Activated gamma-delta T cell treated with Interleukin-2 at 50 U/mL for 16 hours (primary cell): ENCODE data around the gene PATJ.
"Not testable (repeated sequence)": the region's sequence is repeated elsewhere in the genome, so short reads cannot be mapped to it uniquely, and the experiment has no call there.

Experiments used
- DNase-seq: peaks from one replicate; pipeline ENCODE4 v3.0.0-alpha.2; 2020

PATJ gene

DNA sequence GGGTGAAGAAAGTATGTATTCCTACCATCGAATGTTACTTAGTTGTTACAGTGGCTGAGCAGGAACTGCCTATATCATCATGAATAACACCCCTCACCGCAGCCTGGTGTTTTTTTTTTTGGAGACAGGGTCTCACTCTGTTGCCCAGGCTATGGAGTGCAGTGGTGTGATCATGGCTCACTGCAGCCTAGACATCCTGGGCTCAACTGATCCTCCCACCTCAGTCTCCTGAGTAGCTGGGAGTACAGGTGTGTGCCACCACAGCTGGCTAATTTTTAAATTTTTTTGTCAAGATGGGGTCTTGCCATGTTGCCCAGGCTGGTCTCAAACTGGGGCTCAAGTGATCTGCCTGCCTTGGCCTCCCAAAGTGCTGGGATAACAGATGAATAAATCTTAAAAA lies 7.3 kb downstream of the PATJ start:
- no peak for DNase-seq

DNA sequence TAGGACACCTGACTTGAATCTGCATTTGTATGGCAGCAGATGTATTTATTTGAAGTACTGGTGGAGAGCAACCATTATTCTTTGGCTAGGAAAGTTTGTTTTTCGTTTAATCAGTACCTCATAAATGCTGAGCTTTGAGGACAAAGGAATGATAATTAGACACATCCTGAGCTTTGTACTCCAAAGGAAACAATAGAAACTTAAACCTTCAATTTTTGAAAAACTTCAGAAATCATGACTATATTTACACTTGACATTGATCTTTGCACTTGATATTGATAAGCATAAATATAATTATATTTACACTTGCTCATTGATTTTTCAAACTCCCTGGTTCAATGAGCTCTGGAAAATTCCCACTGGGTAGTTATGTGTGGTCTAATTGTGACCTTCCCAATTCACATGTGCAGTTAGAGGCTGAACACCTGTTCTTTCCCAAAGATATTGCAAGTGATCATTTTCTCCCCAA lies 10.7 kb downstream of the PATJ start:
- DNase-seq: no peak

DNA sequence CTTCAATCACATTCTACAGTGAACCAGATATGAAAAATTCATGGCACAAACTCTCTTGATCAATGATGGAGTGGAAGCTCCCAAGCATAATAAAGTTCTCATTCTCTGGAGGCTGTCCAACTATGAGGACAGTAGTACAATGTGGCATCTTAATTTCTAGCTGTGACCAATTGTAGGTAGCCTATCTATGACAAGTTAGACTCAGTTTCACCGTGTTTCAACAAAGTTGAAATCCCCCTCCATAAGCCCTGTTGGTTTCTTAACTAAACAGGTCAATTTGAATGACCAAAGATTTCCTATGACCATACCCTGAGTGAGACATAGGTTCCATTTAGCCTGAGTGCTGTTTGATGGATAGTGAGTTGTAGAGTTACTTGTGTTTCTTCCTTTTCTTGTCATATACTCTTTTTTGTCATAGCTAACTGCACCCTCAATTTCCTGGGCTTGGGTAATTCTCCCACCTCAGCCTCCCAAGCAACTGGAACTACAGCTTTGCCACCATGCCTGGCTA lies 11.8 kb downstream of the PATJ start:
- DNase-seq: no peak

DNA sequence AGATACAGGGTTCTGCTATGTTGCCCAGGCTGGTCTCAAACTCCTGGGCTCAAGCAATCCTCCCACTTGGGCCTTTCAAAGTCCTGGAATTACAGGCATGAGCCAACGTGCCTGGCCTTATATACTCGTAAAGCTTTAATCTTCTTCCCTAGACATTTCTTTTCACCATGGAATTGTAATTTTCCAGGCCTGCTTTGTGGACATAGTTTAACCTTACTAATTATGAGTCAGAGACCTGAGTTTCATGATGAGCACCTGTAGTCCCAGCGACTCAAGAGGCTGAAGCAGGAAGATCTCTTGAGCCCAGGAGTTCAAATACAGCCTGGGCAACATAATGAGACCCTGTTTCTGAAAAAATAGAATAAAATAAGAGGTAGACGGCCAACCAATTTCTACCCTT lies 12.3 kb downstream of the PATJ start:
- no peak for DNase-seq

DNA sequence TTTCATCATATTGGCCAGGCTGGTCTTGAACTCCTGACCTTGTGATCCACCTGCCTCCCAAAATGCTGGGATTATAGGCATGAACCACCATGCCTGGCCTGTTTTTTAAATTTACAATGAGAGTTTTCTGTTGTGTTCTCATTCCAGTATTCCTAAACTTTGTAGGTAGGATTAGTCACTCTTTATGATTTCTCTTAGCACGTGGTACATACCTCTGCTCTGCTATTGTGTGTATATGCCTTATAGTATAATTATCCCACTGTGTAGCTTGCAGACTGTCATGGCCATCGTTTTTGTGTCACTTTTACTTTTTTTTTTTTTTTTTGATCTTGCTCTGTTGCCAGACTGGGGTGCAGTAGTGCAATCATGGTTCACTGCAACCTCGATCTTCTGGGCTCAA lies 14.5 kb downstream of the PATJ start:
- DNase-seq: no peak

DNA sequence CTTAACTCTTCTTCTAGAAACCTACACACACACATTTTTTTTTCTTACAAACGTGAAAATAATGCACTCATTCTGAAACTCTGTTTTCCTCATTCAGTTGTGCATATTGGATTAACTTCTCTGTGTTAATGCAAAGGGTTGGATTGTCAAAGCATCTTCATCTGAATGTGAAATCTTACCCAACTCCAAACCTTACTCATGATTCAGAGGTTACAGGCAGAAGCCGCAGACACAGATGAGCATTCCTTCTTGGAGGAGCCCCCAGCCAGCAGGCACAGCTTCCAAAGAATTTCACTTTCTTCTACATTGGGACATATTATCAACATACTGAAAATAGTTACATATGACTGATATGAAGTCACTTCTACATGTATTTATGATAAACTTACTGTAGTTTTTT lies 15.7 kb downstream of the PATJ start:
- DNase-seq: no peak

DNA sequence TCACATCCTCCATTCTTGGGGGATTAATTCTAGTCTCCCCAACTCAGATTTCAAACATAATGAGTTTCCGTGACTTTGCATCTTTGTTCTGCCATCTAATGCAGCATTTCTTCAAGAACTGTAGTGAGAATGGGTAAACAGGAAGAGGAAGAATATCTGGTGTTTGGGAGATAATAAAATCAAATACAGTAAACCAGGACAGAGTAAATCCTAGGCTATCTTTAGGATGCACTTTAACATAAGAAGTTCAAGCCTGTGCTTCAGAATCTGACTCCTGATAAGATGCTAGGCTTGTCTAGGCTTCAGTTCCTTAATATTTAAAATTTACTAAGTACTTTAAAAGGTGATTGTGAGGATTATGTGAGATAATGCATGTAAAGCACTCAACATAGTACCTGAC lies 27.9 kb downstream of the PATJ start:
- no peak for DNase-seq

DNA sequence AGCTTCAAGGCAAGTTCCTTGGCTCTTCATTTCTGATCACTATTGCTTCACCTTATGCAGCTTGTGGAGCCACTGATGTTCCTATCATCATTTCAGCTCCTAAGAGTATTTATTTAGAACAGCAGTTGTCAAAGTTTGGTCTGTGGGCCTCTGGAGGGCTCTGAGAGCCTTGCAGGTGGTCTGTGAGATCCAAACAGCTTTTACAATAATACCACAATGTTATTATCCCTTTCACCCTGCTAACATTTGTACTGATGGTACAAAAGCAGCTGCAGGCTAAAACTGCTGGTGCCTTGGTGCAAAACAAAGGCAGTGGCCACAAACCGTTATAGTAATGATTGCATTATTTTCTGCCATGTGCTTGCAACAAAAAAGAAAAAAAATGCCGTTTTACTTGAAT lies 33.8 kb downstream of the PATJ start:
- DNase-seq: no peak

DNA sequence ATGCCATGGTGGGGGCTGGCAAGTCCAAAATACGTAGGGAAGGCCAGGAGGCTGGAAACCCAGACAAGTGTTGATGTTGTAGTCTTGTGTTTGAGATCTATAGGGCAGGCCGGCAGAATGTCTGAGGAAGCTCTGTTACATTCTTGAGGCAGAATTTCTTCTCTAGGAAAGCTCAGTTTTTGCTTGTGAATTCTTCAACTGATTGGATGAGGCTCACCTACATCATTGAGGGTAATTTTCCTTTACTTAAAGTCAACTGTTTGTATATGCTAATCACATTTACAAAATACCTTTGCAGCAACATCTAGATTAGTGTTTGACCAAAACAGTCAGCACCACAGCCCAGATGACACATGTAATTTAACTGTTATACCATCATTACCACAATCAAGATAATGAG lies 37.0 kb downstream of the PATJ start:
- DNase-seq: no peak

DNA sequence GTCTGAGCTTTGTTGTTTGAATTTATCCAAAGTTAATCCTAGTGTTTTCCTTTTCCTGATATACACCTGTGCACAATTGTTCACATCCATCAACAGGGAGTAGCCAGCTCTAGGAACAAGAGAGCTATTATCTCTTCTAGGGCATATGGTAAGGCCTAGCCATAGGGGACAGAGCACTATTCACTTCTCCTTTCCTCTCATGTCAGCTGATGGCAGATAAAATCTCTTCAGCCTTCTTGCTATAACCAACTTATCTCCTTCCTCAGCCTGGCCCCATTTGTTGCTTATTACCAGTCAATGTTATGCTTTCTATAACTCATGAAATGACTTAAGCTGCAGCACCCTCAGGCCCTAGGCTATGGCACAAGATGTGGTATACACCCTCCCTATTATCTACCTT lies 38.9 kb downstream of the PATJ start:
- no peak for DNase-seq

DNA sequence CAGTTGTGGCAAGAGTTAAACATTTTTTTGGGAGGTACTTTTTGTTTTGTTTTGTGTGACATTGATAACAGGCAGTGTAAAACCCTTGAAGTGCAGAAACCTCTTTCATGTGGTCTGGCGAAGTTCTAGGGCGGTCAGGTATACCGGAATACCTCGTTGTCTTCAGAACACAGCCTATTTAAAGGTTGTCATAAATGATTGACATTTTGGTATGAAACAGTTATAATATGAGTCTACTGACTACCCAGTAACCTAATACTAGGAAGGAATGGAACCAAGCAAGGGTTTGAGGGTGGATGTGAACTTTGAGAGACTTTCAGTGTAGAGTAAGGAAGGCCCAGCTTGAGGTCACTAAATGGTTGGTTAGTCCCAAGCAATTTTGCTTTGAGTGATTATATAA lies 40.5 kb downstream of the PATJ start:
- peak; percentile 57 for DNase-seq

DNA sequence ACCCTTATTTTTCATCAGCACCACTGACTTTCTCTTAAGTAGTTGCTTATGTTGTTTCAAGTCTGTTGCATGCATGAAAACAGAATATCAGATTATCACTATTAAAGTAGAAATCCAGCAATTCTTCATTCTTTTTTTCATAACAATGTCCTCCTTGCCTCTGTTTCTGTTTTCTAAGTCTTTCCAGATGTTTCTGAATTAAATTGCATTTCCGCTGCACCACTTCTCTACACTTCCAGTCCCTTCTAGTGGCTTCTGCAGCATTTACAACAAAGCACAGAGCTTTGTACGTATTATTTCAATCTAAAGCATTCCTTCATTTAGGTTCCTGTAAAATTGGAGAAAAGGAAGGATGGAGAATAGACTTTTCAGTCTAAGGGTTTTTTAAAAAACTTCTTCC lies 42.4 kb downstream of the PATJ start:
- no peak for DNase-seq

DNA sequence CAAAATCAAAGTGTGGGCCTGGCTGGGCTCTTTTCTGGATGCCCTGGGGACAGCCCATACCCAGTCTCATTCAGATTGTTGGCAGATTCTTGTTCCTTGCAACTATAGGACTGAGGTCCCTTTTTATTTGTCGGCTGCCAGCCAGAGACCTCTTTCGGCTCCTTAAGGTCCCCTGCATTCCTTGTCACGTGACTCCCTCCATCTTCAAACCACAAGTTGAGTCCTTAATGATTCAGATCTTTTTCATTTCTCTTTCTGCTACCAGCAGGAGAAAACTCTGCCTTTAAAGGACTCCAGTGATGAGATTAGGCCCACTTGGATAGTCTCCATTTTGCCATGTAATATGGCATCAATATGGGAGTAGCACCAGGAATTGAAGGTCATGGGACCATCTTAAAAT lies 48.6 kb downstream of the PATJ start:
- DNase-seq: no peak

DNA sequence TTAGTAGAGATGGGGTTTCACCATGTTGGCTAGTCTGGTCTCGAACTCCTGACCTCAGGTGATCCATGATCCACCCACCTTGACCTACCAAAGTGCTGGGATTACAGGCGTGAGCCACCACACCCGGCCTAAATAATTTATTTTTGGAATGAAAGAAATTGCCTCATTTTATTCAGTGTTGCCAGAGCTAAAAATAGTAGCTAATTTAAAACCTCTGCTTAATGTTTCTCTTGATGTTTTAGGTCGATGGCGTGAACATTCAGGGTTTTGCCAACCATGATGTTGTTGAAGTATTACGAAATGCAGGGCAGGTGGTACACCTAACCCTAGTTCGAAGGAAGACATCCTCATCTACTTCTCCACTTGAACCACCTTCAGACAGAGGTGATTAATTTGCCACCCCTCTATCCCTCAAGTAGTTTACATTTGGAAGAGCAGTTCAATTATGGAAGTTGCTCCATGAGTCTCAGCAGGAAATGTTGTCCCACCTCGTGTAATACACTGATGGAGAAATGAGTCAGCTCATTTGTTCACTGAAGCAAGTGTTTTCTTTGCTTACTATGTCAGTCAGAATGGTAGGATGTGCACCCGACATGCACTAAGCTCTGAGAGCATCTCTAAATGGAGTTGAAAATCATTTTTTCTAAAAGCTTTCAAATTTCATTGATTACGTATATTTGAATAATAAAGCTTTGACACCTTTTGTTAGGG lies 54.9 kb downstream of the PATJ start:
- DNase-seq: no peak

DNA sequence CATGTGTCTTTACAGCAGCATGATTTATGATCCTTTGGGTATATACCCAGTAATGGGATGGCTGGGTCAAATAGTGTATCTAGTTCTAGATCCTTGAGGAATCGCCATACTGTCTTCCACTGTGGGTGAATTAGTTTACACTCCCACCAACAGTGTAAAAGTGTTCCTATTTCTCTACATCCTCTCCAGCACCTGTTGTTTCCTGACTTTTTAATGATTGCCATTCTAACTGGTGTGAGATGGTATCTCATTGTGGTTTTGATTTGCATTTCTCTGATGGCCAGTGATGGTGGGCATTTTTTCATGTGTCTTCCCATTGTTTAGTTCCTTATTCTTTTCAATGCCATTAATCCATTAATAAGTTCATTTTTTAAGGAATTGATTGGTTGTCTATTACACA lies 58.8 kb downstream of the PATJ start:
- not testable (repeated sequence) for DNase-seq

DNA sequence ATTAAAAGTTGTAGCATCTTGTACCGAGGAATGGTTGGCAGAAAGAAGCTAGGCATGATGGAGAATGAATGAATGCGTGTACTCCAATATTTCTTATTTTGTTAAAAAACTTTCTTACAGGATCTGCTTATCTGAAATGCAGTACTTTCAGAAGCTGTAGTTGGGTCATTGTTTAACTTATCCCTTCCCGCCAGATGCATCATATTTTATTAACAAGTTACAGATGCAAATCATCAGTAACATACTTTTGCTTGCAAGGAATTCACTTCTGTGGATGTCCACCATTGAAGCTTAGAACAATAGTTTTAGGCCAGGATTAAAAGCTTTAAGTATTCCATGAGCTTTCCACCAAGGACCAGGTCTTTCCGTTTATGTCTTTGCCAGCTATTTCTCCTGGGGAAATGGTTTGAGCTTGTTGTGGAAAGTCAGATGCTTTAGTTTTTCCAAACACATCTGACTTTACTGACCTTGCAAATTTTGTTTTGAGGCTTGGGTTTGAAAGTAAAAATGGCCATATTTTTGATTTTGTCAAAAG lies 65.4 kb downstream of the PATJ start:
- no peak for DNase-seq

DNA sequence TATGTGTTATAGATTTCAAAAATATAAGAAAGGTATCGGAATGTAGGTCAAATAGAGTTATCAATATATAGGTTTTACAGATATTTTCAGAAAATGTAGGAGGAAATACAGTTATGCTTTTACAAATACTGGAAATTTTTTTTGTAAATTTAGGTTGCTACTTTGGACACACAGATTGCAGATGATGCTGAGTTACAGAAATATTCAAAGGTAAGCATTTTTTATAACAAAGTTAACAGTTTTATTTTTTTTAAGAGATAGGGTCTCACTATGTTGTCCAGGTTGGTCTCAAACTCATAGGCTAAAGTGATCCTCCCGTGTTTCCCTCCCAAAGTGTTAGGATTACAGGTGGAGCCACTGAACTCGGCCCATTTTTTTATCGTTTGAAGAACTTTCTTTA lies 66.0 kb downstream of the PATJ start:
- DNase-seq: no peak

DNA sequence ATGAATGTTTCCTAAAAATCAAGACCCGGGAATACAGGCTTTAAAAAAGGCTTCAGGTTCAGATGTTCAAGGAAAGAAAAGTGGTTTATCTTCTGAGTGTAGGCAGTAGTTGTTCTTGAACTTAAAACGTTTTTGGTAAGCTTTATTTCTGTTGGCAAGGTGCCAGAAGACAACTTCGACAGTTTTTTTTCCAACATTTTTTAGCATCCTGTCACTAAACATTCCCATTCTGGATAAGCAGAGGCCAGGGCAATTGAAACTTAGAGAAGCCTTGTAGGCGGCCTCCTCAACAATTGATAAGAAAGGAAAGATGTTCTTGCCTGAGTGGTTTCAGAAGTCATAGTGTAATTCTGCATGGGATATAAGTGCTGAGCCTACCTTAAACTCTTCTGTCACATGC lies 66.7 kb downstream of the PATJ start:
- DNase-seq: no peak

DNA sequence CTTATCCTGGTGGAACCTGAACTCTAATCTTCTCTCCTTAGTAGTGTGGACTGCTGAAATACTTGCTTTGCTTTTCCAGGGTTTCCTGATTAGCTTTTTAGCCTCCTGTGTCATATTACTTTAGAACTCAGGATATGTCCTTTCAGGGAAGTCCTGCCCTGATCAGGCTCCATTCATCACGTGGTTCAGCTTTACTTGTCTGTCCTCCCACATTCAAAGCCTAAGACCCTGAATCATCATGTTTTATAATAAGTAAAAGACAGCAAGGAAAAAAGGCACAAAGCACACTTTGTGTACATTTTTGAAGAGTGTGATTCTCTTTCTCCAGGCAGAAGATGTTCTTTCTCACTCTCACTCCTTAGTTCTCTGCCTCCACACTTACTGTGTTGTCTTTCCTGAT lies 70.6 kb downstream of the PATJ start:
- DNase-seq: no peak

DNA sequence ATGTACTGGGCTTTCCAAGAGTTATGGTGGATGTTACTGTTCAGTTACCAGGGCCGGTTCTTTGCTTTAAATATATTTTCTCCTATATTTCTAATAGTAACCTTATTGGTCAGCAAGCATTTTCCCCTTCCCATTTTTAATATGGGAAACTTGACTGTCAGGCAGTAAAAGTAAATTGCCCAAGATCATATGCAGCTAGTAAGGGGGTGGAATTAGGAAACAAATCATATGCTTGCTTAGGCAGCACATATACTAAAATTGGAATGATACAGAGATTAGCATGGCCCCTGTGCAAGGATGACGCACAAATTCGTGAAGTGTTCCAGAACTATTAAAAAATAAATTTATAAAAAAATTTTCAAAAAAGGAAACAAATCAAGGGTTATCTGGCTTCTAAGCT lies 73.9 kb downstream of the PATJ start:
- DNase-seq: no peak

DNA sequence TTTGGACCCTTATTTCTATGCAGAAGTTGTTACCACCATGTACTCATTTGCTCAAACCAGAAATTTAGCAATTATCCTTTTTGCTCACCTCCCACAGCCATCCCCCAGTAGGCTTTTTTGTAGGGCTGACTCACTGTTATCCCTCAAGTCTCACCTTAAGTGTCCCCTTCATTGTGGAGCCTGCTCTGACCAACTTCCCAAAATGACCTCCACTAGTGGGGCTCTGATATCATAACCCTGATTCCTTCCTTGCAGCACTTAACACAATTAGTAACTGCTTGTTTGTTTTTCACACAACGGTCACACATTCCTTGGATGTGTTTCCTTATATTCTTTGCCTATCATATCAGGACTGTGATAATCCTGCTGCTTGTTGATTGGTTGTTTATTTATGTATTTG lies 76.7 kb downstream of the PATJ start:
- DNase-seq: no peak

DNA sequence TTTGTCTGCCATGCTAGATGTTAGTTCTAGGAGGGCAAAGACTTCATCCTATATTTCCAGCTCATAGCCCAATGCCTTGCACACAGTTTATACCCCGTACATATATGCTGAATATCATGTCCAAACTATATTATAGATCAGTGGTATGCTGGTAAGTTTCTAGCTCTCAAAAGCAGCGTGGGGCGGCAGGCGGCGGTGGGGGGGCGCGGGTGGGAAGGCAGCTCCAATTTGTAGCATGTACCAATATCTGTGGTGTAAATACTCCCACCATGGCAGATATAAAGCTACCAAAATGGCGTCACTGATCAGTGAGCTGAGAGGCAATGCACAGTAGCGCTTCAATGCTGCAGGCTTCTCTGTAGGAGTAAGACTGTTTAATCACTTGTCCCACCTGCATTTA lies 77.1 kb downstream of the PATJ start:
- no peak for DNase-seq

DNA sequence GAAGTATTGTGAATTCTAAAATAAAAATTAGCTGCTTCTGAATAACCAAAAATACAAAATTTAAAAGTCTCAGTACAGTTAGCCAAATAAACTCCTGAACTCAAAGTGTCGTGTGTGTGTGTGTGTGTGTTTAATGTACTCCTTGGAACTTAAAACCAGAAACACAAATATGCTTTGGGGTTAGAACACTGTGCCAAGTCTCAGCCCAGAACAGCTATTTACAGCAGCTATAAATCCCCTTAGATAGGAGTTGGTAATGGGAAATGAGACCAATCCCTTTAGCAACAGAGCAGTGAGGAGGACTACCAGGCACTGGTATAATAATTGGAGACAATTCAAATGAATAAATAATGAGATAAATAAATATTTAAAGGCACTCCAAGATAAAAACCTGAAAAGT lies 83.1 kb downstream of the PATJ start:
- no peak for DNase-seq

DNA sequence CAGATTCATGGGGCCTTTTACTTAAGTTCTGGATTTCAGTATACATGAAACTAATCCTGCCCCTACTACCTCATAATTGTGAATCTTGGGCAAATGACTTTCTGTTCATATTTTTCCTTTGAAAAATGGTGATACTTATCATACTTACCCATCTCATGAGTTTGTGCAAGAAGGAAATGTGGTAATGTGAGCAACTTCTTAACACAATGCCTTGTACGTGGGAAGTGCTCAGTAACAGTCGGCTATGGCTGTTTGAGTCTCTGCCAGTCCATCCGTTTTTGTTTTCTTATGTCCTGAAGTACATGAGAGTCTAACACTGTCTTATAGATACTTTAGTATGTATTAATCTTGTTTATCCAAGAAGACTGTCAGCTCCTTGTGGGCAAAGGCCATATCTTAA lies 86.5 kb downstream of the PATJ start:
- DNase-seq: no peak

DNA sequence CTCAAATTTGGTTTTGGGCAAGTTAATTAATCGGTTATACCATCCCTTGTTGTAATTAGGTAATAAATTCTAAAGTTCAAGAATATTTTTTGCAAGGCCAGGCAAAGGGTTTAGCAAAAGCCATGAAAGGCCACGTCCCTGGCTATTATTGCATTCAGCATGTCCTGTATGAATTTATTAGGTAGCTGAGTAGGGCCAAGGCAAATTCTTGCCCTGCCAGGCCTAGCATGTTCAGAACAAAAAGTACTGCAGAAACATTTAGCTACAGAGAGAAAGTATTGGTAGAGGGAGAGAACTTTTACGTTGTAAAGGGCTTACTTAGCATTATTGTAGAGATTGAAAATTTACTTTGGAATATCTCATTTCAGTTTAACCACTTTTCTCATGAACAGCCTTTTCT lies 94.4 kb downstream of the PATJ start:
- no peak for DNase-seq
